HG02610 (cell line): Measurements from ENCODE around the gene HAGHL.
"Not testable (repeated sequence)": the region's sequence is repeated elsewhere in the genome, so short reads cannot be mapped to it uniquely, and the experiment has no call there.

Experiments
- ATAC-seq: cut with Tn5 transposase; IDR thresholded peaks from one replicate; pipeline ENCODE4 v1.9.1; 2021; ENCODE audit warnings: mild to moderate bottlenecking, moderate library complexity; ENCODE audit not compliant: unreplicated experiment

HAGHL gene

DNA sequence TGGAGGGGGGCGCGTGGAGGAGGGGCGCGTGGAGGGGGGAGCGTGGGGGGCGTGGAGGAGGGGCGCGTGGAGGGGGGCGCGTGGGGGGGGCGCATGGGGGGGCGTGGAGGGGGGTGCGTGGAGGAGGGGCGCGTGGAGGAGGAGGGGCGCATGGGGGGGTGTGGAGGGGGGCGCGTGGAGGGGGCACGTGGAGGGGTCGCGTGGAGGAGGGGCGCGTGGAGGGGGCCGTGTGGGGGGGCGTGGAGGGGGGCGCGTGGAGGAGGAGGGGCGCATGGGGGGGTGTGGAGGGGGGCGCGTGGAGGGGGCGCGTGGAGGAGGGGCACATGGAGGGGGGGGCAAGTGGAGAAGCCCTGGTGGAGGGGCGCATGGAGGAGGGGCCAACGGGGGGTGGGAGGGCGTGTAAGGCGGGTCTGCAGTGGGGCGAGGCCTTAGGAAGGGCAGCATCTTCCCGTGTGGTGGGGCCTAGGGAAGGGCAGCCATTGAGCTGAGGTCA lies 40.9 kb downstream of the HAGHL start:
- no peak for ATAC-seq

DNA sequence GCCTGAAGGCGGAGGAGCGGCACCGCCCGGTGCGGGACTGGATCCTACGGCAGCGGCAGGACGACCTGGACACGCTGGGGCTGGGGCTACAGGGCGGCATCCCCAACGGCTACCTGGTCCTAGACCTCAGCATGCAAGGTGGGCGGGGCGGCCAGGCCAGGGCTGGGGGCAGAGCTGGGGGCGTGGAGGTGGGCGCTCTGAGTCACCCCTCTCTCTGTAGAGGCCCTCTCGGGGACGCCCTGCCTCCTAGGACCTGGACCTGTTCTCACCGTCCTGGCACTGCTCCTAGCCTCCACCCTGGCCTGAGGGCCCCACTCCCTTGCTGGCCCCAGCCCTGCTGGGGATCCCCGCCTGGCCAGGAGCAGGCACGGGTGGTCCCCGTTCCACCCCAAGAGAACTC lies 41.5 kb downstream of the HAGHL start:
- ATAC-seq: no peak

DNA sequence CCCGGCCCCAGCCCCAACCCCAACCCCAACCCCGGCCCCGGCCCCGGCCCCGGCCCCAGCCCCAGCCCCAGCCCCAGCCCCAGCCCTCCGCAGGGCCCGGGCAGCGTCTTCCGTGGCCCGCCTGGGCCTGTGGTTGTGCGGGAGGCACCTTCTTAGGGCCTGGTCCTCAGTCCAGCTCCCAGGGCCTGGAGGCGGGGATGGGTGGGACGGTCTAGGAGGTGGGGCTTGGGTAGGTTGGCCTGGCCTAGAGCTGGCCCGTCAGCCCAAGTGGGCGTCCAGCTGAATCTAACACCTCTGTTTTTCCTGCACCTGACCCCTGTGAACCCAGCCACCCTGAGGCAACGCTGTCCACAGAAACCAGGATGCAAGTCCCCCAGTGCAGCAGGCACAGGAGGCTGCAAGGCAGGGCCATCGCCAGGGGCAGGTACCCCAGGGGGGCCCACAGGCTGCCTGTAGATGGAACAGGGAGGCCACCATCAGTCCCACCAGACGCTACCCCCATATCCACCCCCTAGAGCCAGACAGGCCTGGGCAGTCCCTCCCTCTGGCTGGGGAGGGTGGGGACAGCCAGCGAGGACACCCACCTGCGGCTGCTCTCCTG lies 42.4 kb downstream of the HAGHL start:
- no peak for ATAC-seq

DNA sequence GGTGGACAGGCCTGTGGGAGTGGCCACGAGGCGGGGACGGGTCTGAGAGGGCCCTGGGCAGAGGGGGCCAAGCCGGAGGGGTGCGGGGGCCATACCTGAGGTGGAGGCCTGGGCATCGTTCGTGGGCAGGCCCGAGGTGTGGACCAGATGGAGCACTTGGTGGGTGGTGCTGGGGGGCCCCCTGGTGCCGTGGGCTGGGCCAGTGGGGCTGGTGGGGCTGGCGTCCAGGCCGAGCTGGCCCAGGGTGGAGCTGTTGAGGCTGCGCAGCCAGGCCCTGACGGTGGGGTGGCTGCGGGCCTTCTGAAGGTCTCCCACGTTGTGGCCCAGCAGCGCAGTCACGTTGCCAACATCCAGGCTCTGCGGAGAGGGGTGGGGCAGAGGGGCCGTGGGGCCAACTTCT lies 43.0 kb downstream of the HAGHL start:
- no peak for ATAC-seq

DNA sequence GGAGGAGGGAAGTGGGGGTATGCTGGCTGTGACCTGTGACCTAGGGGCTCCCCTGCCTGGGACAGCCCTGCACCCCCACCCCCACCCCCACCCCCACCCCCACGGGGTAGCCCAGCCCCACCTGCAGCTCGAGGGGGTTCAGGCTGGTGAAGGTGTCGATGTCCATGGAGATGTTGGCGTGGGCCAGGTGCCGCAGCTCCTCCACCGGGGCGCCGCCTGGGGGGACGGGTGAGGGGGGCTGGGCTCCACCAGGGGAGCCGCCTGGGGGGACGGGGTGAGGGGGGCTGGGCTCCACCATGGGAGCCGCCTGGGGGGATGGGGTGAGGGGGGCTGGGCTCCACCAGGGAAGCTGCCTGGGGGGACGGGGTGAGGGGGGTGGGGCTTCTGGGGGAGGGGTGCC lies 43.5 kb downstream of the HAGHL start:
- ATAC-seq: no peak

DNA sequence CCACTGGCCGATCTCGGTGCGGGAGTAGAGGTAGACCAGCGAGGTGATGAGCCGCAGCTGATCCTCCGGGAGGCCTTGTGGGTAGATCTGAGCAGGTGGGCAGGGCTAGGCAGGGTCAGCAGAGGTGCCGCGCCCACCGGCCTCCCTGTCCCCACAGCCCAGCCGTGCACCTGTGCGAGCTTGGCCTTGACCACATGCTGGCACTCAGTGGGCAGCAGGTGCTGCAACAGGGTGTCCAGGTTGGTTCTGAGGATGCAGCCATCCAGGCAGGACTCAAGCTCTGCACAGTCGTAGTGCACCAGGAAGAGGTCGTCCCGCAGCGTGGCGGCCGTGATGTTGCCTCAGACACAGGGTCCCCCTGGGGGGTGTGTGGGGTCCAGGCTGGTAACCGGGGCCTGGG lies 46.1 kb downstream of the HAGHL start:
- ATAC-seq: no peak

DNA sequence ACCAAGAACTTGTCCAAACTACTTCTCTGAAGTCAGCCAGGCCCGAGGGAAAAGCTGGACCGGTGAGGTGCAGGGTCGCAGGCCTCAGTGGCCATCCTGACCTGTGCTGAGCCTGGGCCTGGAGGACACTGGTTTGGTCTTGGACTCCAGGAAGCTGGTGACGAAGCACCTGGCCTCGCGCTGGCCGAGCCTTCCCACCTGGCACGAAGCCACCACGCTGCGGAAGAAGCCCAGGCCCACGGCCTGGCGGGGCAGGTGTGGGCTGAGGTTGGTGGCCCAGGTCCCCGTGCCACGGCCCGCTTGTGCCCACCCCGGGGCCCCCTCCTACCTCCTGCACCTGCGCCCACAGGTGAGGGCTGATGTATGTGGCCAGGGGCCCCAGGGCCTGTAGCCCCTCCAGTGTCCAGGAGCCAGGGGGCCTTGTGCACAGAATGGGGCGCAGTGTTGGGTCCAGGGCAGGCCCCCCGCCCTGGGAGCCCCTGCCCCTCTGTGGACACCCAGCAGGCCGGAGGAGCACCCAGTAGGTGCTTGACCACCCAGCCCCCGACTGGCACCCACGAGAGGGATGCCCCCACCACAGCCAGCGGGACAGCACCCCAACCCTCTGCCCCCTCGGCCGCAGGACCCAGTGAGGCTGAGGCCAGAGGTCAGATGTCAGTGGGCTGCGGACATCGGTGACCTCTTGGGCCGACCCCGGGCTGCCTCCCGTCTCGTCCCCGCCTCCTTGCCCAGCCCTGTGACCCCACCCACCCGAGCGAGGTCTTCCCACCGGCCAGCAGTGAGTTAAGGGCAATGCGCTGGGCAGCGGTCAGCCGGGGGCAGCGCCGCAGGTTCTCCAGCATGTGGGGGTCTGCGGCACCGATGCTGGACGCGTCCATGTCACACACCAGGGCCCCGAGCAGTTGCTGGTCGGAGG lies 47.4 kb downstream of the HAGHL start:
- no peak for ATAC-seq

DNA sequence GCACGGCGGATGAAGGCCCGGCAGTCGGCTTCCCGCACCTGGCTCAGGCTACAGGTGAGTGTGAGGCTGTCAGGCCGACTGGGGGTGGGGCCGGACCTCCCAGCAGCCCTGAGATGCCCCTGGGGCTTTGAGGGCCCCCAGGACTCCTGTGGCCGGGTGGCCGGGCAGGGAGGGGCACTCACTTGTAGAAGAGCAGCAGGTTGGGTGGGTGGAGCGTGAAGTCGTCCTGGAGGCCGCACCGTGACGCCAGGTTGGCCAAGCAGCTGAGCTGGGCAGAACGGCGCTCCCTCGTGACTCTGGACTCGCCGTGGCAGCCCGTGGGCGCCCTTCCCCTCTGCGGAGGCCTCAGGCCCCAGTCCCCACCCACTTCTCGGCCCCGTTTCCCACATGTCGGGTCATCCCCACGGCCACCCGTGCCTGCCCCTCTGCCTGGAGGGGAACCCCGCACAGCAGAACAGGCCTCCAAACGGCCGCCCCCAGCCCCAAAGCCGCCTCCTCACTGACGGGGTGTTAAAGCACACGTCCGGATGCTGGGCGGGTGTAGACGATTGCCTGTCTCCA lies 48.4 kb downstream of the HAGHL start:
- ATAC-seq: no peak

DNA sequence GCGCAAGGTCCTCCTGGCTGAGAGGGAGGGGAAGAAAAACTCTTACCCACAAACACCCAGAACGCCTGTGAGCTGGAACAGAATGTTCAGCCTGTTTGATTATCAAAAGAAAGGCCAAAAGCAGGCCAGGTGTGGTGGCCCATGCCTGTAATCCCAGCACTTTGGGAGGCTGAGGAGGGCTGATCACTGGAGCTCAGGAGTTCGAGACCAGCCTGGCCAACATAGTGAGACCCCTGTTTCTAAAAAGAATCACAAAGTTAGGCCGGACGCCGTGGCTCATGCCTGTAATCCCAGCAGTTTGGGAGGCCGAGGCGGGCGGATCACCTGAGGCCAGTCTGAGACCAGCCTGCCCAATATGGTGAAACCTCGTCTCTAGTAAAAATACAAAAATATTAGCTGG lies 49.4 kb downstream of the HAGHL start:
- not testable (repeated sequence) for ATAC-seq

DNA sequence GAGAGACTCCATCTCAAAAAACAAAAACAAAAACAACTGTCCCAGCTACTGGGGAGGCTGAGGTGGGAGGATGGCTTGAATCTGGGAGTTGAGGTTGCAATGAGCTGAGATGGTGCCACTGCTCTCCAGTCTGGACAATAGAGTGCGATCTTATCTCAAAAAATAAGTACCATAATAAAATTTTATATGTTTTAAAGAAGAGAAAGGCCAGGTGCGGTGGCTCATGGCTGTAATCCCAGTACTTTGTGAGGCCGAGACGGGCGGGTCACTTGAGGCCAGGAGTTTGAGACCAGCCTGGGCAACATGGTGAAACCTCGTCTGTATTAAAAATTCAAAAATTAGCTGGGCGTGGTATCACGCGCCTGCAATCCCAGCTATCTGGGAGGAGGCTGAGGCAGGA lies 49.9 kb downstream of the HAGHL start:
- ATAC-seq: no peak

DNA sequence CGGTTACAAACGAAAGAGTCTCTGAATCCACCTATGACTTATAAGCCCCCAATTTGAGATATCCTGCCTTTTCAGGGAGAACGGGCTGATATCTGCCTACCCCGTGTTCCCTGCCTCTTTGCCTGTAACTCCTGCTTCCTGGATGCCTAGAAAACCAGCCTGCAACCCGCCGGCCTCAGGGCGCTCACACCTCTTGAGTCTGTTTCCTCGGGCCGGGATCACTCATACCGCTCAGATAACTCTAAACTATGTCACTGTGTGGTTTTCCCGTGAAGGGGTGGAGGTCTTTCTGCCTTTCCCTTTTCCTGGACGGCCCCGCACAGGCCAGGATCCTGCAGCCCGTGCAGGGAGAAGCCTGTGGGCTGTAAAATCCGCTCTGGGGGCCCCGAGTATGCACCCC lies 50.9 kb downstream of the HAGHL start:
- ATAC-seq: no peak

DNA sequence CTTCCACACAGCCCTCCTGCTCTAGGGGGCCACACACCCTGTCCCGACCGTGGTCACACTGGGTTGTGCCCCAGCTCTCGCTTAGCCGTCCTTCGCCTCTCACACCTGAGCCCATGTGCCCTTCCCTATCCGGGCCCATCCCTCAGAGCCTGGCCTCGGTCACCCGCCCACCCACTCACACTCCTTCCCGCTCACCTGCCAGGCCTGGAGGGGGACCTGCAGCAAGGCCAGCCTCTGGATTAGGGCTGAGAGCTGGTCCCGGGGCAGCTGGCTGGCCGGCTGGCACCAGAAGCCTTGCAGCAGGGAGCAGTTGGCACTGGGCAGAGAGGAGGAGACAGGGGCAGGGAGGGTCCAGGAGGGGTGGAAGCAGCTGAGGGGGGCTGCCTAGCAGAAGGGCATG lies 51.5 kb downstream of the HAGHL start:
- no peak for ATAC-seq

DNA sequence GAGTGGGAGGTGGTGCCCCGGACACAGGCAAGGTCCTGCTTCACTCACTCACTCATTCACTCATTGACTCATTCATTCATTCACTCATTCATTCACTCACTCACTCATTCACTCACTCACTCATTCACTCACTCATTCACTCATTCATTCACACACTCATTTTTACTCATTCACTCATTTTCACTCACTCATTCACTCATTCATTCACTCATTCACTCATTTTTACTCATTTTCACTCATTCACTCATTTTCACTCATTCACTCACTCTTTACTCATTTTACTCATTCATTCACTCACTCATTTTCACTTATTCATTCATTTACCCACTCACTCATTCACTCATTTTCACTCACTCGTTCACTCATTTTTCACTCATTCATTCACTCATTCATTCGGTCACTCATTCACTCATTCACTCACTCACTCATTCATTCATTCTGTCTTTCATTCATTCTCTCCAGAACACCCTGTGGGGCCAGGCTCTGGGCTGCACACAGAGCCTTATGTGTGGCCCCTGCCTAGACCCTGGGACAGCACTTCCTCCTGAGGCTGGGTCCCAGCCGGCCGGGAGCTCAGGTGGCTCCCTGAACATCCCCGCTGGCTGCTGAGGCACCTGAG lies 52.1 kb downstream of the HAGHL start:
- no peak for ATAC-seq
